Body of pancreas (tissue), 4 donors: Measurements from ENCODE around the gene BLOC1S3. TPM values are rescaled to one million over a fixed set of nuclear protein-coding genes. Genes with fewer than 3 reads are reported as not detected.

ENCODE experiments used
- ATAC-seq: fragments of 150-250 bp; one replicate; pipeline ENCODE4 v1.9.1; 2016
- DNase-seq, 4 donors: peaks; one replicate each; pipeline ENCODE4 v3.0.0-alpha.2; 2019
- H3K27ac ChIP-seq, 4 donors: fragments of 200-600 bp; sonication (generic); 1 replicate in 3 of 4; 2 replicates in 1 of 4; pipeline versions ENCODE4 v1.5.1 to v1.6.1; 2016 to 2019; ENCODE audit warnings: mild to moderate bottlenecking in 1 of 4, mixed read lengths in 1 of 4, moderate library complexity in 1 of 4
- H3K27me3 ChIP-seq, 2 donors: fragments of 200-600 bp; sonication (generic); one replicate each; pipeline ENCODE4 v1.6.0; 2016; ENCODE audit warnings: mild to moderate bottlenecking in 1 of 2
- H3K36me3 ChIP-seq, 2 donors: fragments of 200-600 bp; sonication (generic); replicated peaks in 1 of 2; 2 replicates each; pipeline ENCODE4 v1.5.1; 2016; ENCODE audit warnings: low read depth in 2 of 2; ENCODE audit not compliant: insufficient read depth in 1 of 2
- H3K4me1 ChIP-seq: fragments of 200-600 bp; sonication (generic); one replicate; pipeline ENCODE4 v1.6.0; 2016
- H3K4me3 ChIP-seq, 2 donors: fragments of 200-600 bp; sonication (generic); 1 replicate in 1 of 2; 2 replicates in 1 of 2; pipeline ENCODE4 v1.5.1; 2016 to 2019
- H3K9me3 ChIP-seq, 3 donors: fragments of 200-600 bp; sonication (generic); 1 replicate in 2 of 3; 2 replicates in 1 of 3; pipeline ENCODE4 v1.5.1; 2016
- POLR2A ChIP-seq, 3 donors: fragments of 450-650 bp; IDR thresholded peaks; one replicate each; pipeline ENCODE4 v1.6.1; 2016; ENCODE audit warnings: antibody characterized with exemption in 3 of 3, mild to moderate bottlenecking in 2 of 3
- WGBS, 2 donors: methylation state at CpG; one replicate each; pipeline ENCODE4 v1.1.5; 2017; 5-methylcytosine and 5-hydroxymethylcytosine counted together
- intact Hi-C: fragments of 100-400 bp; cut with DNase I; formaldehyde crosslinking; loops from one replicate; pipeline ENCODE4 v1.15.1; 2023
- total RNA-seq, 2 donors: library from RNA; depleted of rRNA; stranded (reverse); fragments of >200 nt; gene quantifications; one replicate each; pipeline ENCODE4 v1.1.0, GENCODE V29; 2016
- TF ChIP-seq, protein P1 (sequence below), 7 experiments: fragments of 450-650 bp in 4 of 7; fragments of 200-600 bp in 3 of 7; sonication (generic) in 3 of 7; IDR thresholded peaks; one replicate each; pipeline ENCODE4 v1.5.1; 2016 to 2019; ENCODE audit warnings: antibody characterized with exemption in 7 of 7

The BLOC1S3 gene
- total RNA-seq, 2 donors from 2014 or later: 4.9 to 12.5 TPM

DNA sequence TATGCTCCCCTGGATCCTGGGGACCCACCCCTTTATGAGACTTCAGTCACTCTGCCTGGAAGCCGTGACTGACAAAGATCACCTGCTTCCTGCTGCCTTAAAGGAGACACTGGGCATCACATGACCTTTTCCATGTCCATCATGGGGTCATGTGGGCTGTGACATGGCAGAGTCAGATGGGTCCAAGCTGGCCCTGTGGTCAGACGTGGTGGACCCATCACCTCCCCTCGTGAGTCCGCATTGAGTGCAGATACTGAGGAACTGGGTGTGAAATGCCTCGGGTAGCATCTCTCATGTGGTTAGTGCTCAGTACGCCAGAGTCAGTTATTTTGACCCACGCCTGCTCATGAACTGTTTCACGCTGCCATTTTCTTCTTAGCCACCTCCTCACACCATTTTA lies 44.9 kb upstream of the BLOC1S3 start:
- 95 to 96% methylated on average over 4 to 8 of the region's 8 CpGs for WGBS, 2 donors
- no peaks in the 10 kb centered on the region for H3K9me3 ChIP-seq
- ATAC-seq (no peak), DNase-seq (no peak)
- intact Hi-C loops: no loop called here
- no peak overlapping the region for H3K27ac ChIP-seq
- TF ChIP-seq POLR2A (IDR thresholded peaks at IDR 0.05): no peak
- TF ChIP-seq, protein P1, sequence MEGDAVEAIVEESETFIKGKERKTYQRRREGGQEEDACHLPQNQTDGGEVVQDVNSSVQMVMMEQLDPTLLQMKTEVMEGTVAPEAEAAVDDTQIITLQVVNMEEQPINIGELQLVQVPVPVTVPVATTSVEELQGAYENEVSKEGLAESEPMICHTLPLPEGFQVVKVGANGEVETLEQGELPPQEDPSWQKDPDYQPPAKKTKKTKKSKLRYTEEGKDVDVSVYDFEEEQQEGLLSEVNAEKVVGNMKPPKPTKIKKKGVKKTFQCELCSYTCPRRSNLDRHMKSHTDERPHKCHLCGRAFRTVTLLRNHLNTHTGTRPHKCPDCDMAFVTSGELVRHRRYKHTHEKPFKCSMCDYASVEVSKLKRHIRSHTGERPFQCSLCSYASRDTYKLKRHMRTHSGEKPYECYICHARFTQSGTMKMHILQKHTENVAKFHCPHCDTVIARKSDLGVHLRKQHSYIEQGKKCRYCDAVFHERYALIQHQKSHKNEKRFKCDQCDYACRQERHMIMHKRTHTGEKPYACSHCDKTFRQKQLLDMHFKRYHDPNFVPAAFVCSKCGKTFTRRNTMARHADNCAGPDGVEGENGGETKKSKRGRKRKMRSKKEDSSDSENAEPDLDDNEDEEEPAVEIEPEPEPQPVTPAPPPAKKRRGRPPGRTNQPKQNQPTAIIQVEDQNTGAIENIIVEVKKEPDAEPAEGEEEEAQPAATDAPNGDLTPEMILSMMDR (IDR thresholded peaks at IDR 0.05): no peak
- no peaks in the 10 kb centered on the region for H3K36me3 ChIP-seq
- H3K4me1 ChIP-seq: peaks cover 14% of the 10 kb centered on the region
- H3K4me3 ChIP-seq: no peak overlapping the region
- no peaks in the 10 kb centered on the region for H3K27me3 ChIP-seq

DNA sequence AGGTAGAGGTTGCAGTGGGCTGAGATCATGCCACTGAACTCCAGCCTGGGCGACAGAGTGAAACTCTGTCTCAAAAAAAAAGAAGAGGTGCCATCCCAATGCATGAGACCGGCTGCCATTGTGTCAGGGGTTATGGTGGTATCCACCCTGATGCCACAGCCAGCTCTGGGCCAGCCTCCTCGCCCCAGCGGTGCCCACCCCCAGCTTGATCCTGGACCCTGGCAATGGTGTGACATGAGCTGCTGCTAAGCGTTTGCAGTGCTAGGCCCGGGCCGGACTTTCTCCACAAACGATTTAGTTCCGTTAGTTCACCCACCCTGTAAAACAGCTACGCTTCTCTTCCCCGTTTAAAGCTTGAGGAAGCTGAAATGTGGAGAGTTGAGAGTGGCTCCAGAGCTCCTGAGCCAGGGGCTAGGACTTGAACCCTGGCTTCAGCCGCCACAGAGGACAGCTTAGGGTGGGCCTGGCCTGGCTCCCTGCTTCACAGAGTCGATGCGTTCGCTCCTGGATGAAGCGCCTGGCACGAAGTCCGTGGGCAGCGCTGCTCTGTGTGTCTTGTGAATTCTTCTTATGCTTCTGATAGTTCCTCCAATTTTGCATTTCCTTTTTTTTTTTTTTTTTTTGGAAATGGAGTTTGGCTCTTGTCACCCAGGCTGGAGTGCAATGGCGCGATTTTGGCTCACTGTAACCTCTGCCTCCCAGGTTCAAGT lies 43.3 kb upstream of the BLOC1S3 start:
- peaks cover 14% of the 10 kb centered on the region for H3K4me1 ChIP-seq
- H3K27me3 ChIP-seq: no peaks in the 10 kb centered on the region
- no peaks in the 10 kb centered on the region for H3K9me3 ChIP-seq
- 96 to 97% methylated on average over 21 of the region's 21 CpGs for WGBS, 2 donors
- TF ChIP-seq POLR2A (IDR thresholded peaks at IDR 0.05): no peak
- TF ChIP-seq, protein P1 (IDR thresholded peaks at IDR 0.05): no peak
- no peak for ATAC-seq
- no peaks in the 10 kb centered on the region for H3K36me3 ChIP-seq
- intact Hi-C loops: no loop called here
- no peak for DNase-seq
- H3K4me3 ChIP-seq: no peak overlapping the region
- H3K27ac ChIP-seq: no peak overlapping the region

DNA sequence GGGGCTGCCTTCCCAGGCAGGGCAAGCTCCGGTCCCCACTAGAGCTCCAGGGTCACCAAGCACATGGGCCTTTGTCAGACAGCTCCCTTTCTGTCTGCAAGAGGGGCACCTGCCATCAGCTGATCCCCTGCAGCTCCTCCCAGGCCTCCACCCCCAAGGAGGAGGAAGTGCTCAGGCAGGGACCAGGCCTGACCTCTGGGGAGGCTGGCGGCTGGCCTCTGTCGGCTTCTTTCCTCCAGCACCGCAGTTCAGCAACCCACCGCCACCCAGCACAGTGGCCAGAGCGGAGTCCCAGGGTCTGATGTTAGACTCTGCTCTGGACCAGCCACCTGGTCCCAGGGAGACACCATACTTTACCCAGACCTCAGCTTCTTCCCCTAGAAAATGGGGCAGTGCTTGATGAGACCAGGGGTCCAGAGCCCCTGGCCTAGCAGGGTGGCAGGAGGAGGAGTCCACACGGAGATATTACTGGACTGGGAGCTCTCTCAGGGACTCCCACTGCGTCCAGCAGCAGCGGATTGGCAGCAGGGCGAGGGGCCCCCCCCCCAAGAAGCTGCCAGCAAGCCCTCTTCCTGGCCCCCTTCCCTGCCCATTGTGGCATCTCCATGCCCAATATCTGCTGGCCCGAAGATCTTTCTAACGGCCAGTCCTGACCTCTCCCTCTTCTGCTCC lies 41.9 kb upstream of the BLOC1S3 start:
- Histone ChIP-seq H3K27me3 (no peaks in the 10 kb centered on the region), H3K27ac (no peak overlapping the region), H3K9me3 (no peaks in the 10 kb centered on the region), H3K36me3 (peaks cover 0 to 2% of the 10 kb centered on the region in 2 donors), H3K4me1 (peaks cover 14% of the 10 kb centered on the region), H3K4me3 (no peak overlapping the region)
- ATAC-seq: no peak
- 75 to 81% methylated on average over 9 to 12 of the region's 12 CpGs for WGBS, 2 donors
- intact Hi-C loops: no loop called here
- no peak for DNase-seq
- TF ChIP-seq POLR2A (IDR thresholded peaks at IDR 0.05): no peak
- TF ChIP-seq, protein P1 (IDR thresholded peaks at IDR 0.05): no peak

DNA sequence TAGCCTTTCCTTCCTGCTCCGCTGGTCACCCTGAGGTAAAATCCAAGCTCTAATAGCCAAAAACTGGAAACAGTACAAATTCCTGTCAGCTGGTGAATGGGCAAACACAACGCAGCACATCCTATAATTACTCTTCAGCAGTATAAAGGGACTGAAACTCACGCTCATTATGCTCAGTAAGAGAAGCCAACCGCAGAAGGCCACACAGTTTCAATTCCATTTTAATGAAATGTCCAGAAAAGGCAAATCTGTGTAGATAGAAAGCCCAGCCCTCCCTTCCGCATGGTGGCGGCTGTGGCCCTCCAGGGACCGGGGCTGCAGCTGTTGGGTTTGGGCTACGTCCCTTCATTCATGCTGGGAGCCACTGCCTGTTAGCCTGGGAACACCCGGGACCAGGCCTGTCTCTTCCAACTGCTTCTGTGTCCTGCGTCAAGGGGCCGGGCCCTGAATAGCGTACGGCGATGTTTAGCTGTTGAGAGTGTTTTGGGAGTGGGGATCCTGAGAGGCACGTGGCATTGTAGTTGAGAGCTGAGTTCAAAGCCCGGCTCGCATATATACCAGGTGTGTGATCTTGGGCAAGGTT lies 41.3 kb upstream of the BLOC1S3 start:
- TF ChIP-seq POLR2A (IDR thresholded peaks at IDR 0.05): no peak
- TF ChIP-seq, protein P1 (IDR thresholded peaks at IDR 0.05): no peak
- H3K27ac ChIP-seq: no peak overlapping the region
- H3K4me1 ChIP-seq: peaks cover 14% of the 10 kb centered on the region
- DNase-seq (no peak), ATAC-seq (no peak)
- H3K36me3 ChIP-seq: peaks cover under 1 to 4% of the 10 kb centered on the region in 2 donors
- no peak overlapping the region for H3K4me3 ChIP-seq
- intact Hi-C loops: no loop called here
- 75 to 78% methylated on average over 15 to 17 of the region's 17 CpGs for WGBS, 2 donors
- no peaks in the 10 kb centered on the region for H3K27me3 ChIP-seq
- H3K9me3 ChIP-seq: no peaks in the 10 kb centered on the region
